Right lobe of liver (tissue), 6 donors: Measurements from ENCODE around the gene C17orf114.
"Not testable (repeated sequence)": the region's sequence is repeated elsewhere in the genome, so short reads cannot be mapped to it uniquely, and the experiment has no call there.

Experiments used
- ATAC-seq, 4 donors: fragments of 200-7000 bp; cut with Tn5 transposase; one replicate each; pipeline ENCODE4 v1.9.1; 2020; ENCODE audit warnings: mild to moderate bottlenecking in 4 of 4, moderate library complexity in 4 of 4
- DNase-seq, 3 donors: peaks; one replicate each; pipeline ENCODE4 v3.0.0-alpha.2; 2020
- H3K27ac ChIP-seq, 3 donors: fragments of 200-600 bp; one replicate each; pipeline ENCODE4 v1.8.0; 2022
- H3K27me3 ChIP-seq, 2 donors: fragments of 200-600 bp; one replicate each; pipeline ENCODE4 v1.8.0; 2022
- H3K36me3 ChIP-seq, 4 donors: fragments of 200-600 bp; sonication (generic) in 1 of 4; one replicate each; pipeline versions ENCODE4 v1.5.1 to v1.8.0; 2017 to 2022; ENCODE audit warnings: control low read depth in 1 of 4
- H3K4me1 ChIP-seq, 4 donors: fragments of 200-600 bp; sonication (generic) in 1 of 4; one replicate each; pipeline versions ENCODE4 v1.5.1 to v1.8.0; 2017 to 2022; ENCODE audit warnings: control low read depth in 1 of 4
- H3K4me3 ChIP-seq, 3 donors: fragments of 200-600 bp; one replicate each; pipeline ENCODE4 v1.8.0; 2022
- H3K9me3 ChIP-seq, 4 donors: fragments of 200-600 bp; sonication (generic) in 1 of 4; one replicate each; pipeline versions ENCODE4 v1.5.1 to v1.8.0; 2017 to 2022; ENCODE audit warnings: control low read depth in 1 of 4
- CTCF ChIP-seq, 4 donors: fragments of 200-600 bp in 3 of 4; fragments of 450-650 bp in 1 of 4; IDR thresholded peaks; one replicate each; pipeline versions ENCODE4 v1.5.1 to v1.8.0; 2016 to 2022; ENCODE audit warnings: antibody characterized with exemption in 4 of 4, mild to moderate bottlenecking in 2 of 4
- POLR2A ChIP-seq: fragments of 450-650 bp; IDR thresholded peaks from one replicate; pipeline ENCODE4 v1.6.1; 2017; ENCODE audit warnings: antibody characterized with exemption, mild to moderate bottlenecking
- WGBS: methylation state at CpG from one replicate; pipeline ENCODE4 v1.1.6; 2018; ENCODE audit warnings: low coverage, low lambda C conversion rate; ENCODE audit not compliant: insufficient coverage; ENCODE audit errors: missing lambda C conversion rate; 5-methylcytosine and 5-hydroxymethylcytosine counted together
- intact Hi-C, 2 donors: fragments of 100-400 bp; cut with DNase I; formaldehyde crosslinking; loops; one replicate each; pipeline versions ENCODE4 v1.11.2 to v1.14.1; 2022
- donor health status: DM: no; HTN: yes; CAD: no.
- donor health status: DM: no; HTN: no; CAD: no.
- donor health status: DM: no; HTN: no; CAD: no.
- donor health status: DM: no; HTN: yes; CAD: no.
- donor health status: DM: no; HTN: yes; CAD: no.

C17orf114 gene

DNA sequence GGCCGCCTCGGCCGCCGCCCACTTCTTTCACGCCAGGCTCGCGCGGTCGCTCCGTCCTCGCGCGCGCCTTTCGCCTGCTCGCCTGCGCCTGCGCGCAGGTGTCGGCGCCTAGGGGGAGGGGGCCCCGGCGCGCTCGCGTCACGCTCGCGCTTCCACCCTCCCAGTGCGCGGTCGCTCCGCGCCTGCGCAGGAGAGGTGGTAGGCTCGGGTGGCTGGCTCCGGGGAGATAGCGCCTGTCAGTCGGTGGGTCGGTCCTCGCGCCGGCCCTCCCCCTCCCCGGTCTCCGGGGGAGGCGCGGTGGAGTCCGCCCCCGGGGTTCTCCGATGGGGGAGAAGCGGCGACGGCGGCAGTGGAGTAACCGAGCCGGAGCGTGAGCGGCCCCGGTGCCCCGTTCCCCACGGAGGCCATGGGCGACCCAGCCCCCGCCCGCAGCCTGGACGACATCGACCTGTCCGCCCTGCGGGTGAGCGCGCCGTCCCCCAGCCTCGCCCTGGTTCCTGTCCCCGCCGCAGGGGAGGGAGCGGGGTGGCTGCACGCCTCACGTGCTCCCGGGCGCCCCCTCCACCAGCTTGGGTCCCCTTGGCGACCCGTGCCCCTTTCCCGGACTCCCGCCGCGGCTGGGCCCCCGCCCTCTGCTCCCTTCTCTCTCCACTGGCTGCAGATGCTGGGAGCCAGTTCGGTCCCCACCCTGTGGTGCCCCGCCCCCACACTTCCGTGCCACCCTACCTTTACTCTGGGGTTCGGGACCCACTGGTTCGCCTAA lies 31.2 kb upstream of the C17orf114 start, which contains the start of gene MINK1:
MINK1 (plus strand) TSS at position 163 of the 763 bp plus-strand sequence; CDS start at position 407, 244 bp downstream.
- 0% methylated on average over 11 of the region's 91 CpGs for WGBS

DNA sequence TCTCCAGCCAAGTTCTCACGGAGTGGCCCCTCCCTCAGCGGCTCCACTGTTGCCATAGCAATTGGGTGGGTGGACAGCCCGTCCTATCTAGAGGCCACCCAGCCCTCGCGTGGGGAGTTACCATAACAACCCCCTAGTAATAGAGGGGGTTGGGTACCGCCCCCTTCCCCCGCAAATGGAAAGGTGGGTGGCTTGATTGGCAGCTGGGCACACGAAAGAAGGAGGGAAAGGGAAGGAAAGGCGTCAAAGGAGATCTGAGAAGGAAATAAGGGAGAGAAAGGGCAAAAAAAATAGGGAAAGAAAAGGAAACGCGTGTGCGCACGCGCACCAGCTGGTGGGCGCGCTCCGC lies 30.7 kb upstream of the C17orf114 start:
- H3K9me3 ChIP-seq, intact Hi-C loops, H3K36me3 ChIP-seq, ATAC-seq, H3K27me3 ChIP-seq, DNase-seq: not testable (repeated sequence)
- 0% methylated on average over 8 of the region's 17 CpGs for WGBS
- Histone ChIP-seq H3K4me3 (peak overlapping the region; percentile 74 to 98 (median 96)), H3K4me1 (peaks cover 0 to 25% (median 11%) of the 10 kb centered on the region in 4 donors), H3K27ac (peak overlapping the region in 2 of 3 donors; percentile 75 to 95)

More for the DNA sequence above, 31.2 kb upstream of the C17orf114 start, which contains the start of gene MINK1:
- ATAC-seq (peak; percentile 90 to 95 (median 93)), DNase-seq (peak; percentile 92 to 95 (median 93))
- Histone ChIP-seq H3K4me3 (peak within 1 kb of the TSS; percentile 74 to 98 (median 96)), H3K27ac (peak within 1 kb of the TSS; percentile 75 to 95 (median 86)), H3K36me3 (no peaks in the 10 kb centered on the region), H3K27me3 (no peaks in the 10 kb centered on the region), H3K4me1 (peaks cover 0 to 25% (median 11%) of the 10 kb centered on the region in 4 donors), H3K9me3 (no peaks in the 10 kb centered on the region)
- TF ChIP-seq CTCF (IDR thresholded peaks at IDR 0.05) = no peak
- TF ChIP-seq POLR2A = peak; percentile 91
- intact Hi-C loops = no loop called here

DNA sequence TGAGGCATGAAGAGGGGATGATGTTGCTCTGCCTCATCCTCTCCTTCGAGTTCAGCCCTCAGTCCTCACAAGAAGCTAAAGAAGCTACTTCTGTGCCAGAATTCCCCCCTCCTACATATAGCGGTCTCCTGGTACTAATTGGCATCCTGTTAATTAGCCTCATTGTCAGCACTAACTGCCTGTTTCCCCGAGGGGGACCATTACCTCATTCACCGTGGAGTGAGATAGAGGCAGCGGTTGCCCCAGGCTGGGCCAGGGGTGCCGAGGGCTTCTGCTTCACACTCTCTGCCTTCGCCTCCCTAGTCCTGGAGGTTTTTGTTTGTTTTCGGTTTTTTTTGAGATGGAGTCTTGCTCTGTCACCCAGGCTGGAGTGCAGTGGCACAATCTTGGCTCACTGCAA lies 25.3 kb upstream of the C17orf114 start:
- H3K36me3 ChIP-seq = no peaks in the 10 kb centered on the region
- H3K27ac ChIP-seq = no peak overlapping the region
- no peak for TF ChIP-seq POLR2A
- no peak for TF ChIP-seq CTCF (IDR thresholded peaks at IDR 0.05)
- ATAC-seq (peak in 1 of 4 donors; percentile 10), DNase-seq (no peak)
- H3K4me1 ChIP-seq = no peaks in the 10 kb centered on the region
- no peaks in the 10 kb centered on the region for H3K27me3 ChIP-seq
- 85% methylated on average over 7 of the region's 8 CpGs for WGBS
- H3K4me3 ChIP-seq = no peak overlapping the region
- H3K9me3 ChIP-seq = no peaks in the 10 kb centered on the region
- intact Hi-C loops = no loop called here

GRCh38 chr17:4823373-4824089 lies 21.4 kb upstream of the C17orf114 start:
- Histone ChIP-seq H3K4me1 (no peaks in the 10 kb centered on the region), H3K27me3 (no peaks in the 10 kb centered on the region), H3K36me3 (no peaks in the 10 kb centered on the region), H3K27ac (no peak overlapping the region), H3K4me3 (no peak overlapping the region), H3K9me3 (no peaks in the 10 kb centered on the region)
- no peak for ATAC-seq
- 61% methylated on average over 7 of the region's 12 CpGs for WGBS
- no peak for DNase-seq
- TF ChIP-seq CTCF (IDR thresholded peaks at IDR 0.05) = no peak
- TF ChIP-seq POLR2A = no peak
- intact Hi-C loops = no loop called here

DNA sequence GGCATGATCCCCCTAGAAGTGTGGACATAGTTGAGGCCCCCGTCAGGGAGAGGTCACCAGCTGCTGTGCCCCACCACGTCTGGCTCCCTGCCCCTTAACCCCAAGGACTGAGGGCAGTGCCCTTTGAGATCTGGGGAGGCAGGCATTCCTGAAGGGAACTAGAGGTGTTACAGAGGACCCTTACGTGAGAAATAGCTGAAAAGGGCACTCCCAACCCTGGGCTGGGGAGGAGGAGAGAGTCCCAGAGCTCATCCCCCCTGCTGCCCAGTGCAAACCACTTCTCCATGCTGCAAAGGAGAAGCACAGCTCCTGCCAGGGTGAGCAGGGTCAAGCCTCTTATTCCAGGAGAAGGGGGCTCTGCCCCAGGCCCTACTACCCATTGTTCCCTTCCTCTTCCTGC lies 20.7 kb upstream of the C17orf114 start:
- WGBS = 0% methylated on average over 1 of the region's 3 CpGs
- ATAC-seq (peak in 1 of 4 donors; percentile 13), DNase-seq (no peak)
- no peak overlapping the region for H3K27ac ChIP-seq
- H3K4me3 ChIP-seq = no peak overlapping the region
- TF ChIP-seq POLR2A = no peak
- no peak for TF ChIP-seq CTCF (IDR thresholded peaks at IDR 0.05)
- H3K9me3 ChIP-seq = no peaks in the 10 kb centered on the region
- H3K36me3 ChIP-seq = no peaks in the 10 kb centered on the region
- H3K4me1 ChIP-seq = no peaks in the 10 kb centered on the region
- no peaks in the 10 kb centered on the region for H3K27me3 ChIP-seq
- intact Hi-C loops = no loop called here
